Testis (tissue), 2 donors: ENCODE measurements around the gene HSD17B2.

Experiments used
- POLR2A ChIP-seq: fragments of 450-650 bp; IDR thresholded peaks from one replicate; pipeline ENCODE4 v1.6.1; 2017; ENCODE audit warnings: antibody characterized with exemption, mild to moderate bottlenecking, moderate library complexity
- TF ChIP-seq, protein P1 (sequence below), 3 experiments: fragments of 450-650 bp in 2 of 3; fragments of 200-600 bp in 1 of 3; sonication (generic) in 1 of 3; IDR thresholded peaks; one replicate each; pipeline ENCODE4 v1.5.1; 2016 to 2019; ENCODE audit warnings: antibody characterized with exemption in 3 of 3, mild to moderate bottlenecking in 2 of 3, moderate library complexity in 1 of 3

DNA sequence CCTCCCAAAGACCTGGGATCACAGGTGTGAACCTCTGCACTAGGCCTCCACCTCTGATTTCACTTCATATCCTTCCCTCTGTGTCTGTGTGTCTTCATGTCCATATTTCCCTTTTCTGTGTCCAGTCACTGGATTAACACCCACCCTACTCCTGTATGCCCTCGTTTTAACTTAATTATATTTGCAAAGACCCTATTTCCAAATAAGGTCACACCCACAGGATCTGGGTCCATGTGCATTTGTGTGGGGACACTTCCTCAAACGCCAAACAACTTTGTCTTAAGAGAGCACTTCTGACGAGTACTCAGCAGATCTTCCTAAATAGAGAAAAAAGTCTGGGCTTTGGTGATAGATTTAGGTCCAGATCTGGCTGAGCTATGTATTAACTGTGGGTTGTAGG, 78.7 kb downstream of the HSD17B2 start:
- TF ChIP-seq POLR2A = no peak
- TF ChIP-seq, protein P1, sequence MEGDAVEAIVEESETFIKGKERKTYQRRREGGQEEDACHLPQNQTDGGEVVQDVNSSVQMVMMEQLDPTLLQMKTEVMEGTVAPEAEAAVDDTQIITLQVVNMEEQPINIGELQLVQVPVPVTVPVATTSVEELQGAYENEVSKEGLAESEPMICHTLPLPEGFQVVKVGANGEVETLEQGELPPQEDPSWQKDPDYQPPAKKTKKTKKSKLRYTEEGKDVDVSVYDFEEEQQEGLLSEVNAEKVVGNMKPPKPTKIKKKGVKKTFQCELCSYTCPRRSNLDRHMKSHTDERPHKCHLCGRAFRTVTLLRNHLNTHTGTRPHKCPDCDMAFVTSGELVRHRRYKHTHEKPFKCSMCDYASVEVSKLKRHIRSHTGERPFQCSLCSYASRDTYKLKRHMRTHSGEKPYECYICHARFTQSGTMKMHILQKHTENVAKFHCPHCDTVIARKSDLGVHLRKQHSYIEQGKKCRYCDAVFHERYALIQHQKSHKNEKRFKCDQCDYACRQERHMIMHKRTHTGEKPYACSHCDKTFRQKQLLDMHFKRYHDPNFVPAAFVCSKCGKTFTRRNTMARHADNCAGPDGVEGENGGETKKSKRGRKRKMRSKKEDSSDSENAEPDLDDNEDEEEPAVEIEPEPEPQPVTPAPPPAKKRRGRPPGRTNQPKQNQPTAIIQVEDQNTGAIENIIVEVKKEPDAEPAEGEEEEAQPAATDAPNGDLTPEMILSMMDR (IDR thresholded peaks at IDR 0.05) = no peak
